ENCODE measurements around the gene PGA4. TPM values are rescaled to one million over a fixed set of nuclear protein-coding genes. Genes with fewer than 3 reads are reported as not detected.

Gene PGA4
- polyA plus RNA-seq, 2 of the 4 experiments (the other 2 are of a cell fraction) = not detected

DNA sequence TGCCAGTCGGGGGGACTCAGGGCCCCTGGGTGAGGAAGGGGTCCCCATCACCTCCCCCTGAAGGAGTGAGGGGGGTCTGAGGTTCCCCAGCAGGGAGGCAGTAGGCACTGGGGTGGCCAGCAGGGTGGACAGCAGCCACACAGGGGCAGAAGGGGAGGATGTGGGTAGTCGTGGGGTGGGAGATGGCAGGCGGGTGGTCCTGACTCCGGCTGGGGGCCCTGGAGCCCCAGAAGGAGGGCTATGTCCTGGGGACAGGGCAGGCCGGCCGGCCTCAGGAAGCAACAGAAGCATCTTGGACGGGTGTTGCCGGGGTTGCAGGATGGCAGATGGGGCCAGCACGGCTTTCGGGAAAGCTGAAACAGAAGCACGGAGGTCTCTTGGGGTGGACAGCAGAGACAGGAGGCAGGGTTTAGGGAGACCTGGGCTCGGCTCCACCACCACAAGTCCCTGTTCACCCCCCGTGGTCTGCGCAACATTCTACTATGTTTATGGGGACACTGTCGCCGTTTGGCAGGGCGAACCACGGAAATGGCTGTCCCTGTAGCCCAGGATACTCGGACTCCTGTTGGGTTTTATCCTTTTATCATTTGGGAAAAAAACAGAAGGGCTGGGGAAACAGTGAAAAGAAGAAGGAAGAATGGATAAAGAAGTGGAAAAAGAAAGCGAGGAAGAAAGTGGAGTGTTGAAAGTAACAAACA, 58.9 kb downstream of the PGA4 start (continued):
- no peak for TF ChIP-seq JUN (IDR thresholded peaks at IDR 0.05)

Other genes with a start within 250 kb of the PGA4 start
- gene CD5, start 119.9 kb upstream of the PGA4 start, polyA plus RNA-seq (2011; rRNA removed) = 0.04 TPM in 1 of 2 replicates, not detected in the other
- gene CD5, start 119.9 kb upstream of the PGA4 start, polyA plus RNA-seq (2017; fragmentation: RNase III; extraction: RNeasy Plus Mini Kit Qiagen cat#74134 plus additional on column Dnase treatment) = not detected in 3 replicates
- gene VPS37C, start 60.9 kb upstream of the PGA4 start, polyA plus RNA-seq (2011; rRNA removed) = 9.3 and 11.3 TPM in 2 replicates
- 8.9 to 10.9 TPM (median 9.9 TPM) in 3 replicates for gene VPS37C, start 60.9 kb upstream of the PGA4 start, polyA plus RNA-seq (2017; fragmentation: RNase III; extraction: RNeasy Plus Mini Kit Qiagen cat#74134 plus additional on column Dnase treatment)
- gene PGA3, start 18.8 kb upstream of the PGA4 start, polyA plus RNA-seq (2011; rRNA removed) = not detected in 2 replicates
- gene PGA3, start 18.8 kb upstream of the PGA4 start, polyA plus RNA-seq (2017; fragmentation: RNase III; extraction: RNeasy Plus Mini Kit Qiagen cat#74134 plus additional on column Dnase treatment) = not detected in 3 replicates
- not detected in 2 replicates for gene PGA5, start 18.8 kb downstream of the PGA4 start, polyA plus RNA-seq (2011; rRNA removed)
- not detected in 3 replicates for gene PGA5, start 18.8 kb downstream of the PGA4 start, polyA plus RNA-seq (2017; fragmentation: RNase III; extraction: RNeasy Plus Mini Kit Qiagen cat#74134 plus additional on column Dnase treatment)
- 0.53 and 0.65 TPM in 2 replicates for gene VWCE, start 73.0 kb downstream of the PGA4 start, polyA plus RNA-seq (2011; rRNA removed)
- 0.45 to 0.79 TPM (median 0.63 TPM) in 3 replicates for gene VWCE, start 73.0 kb downstream of the PGA4 start, polyA plus RNA-seq (2017; fragmentation: RNase III; extraction: RNeasy Plus Mini Kit Qiagen cat#74134 plus additional on column Dnase treatment)
- gene DDB1, start 110.8 kb downstream of the PGA4 start, polyA plus RNA-seq (2011; rRNA removed) = 213 and 222 TPM in 2 replicates
- 149 to 154 TPM (median 149 TPM) in 3 replicates for gene DDB1, start 110.8 kb downstream of the PGA4 start, polyA plus RNA-seq (2017; fragmentation: RNase III; extraction: RNeasy Plus Mini Kit Qiagen cat#74134 plus additional on column Dnase treatment)
- gene TKFC, start 110.9 kb downstream of the PGA4 start, polyA plus RNA-seq (2011; rRNA removed) = 46.5 and 51.2 TPM in 2 replicates
- gene TKFC, start 110.9 kb downstream of the PGA4 start, polyA plus RNA-seq (2017; fragmentation: RNase III; extraction: RNeasy Plus Mini Kit Qiagen cat#74134 plus additional on column Dnase treatment) = 42.6 to 53.6 TPM (median 48.7 TPM) in 3 replicates
- 50.8 and 58.1 TPM in 2 replicates for gene CYB561A3, start 139.5 kb downstream of the PGA4 start, polyA plus RNA-seq (2011; rRNA removed)
- 50.4 to 56.9 TPM (median 55.4 TPM) in 3 replicates for gene CYB561A3, start 139.5 kb downstream of the PGA4 start, polyA plus RNA-seq (2017; fragmentation: RNase III; extraction: RNeasy Plus Mini Kit Qiagen cat#74134 plus additional on column Dnase treatment)
- 143 and 156 TPM in 2 replicates for gene TMEM138, start 140.0 kb downstream of the PGA4 start, polyA plus RNA-seq (2011; rRNA removed)
- gene TMEM138, start 140.0 kb downstream of the PGA4 start, polyA plus RNA-seq (2017; fragmentation: RNase III; extraction: RNeasy Plus Mini Kit Qiagen cat#74134 plus additional on column Dnase treatment) = 80.3 to 95.6 TPM (median 88.2 TPM) in 3 replicates
- gene TMEM216, start 170.2 kb downstream of the PGA4 start, polyA plus RNA-seq (2011; rRNA removed) = 33.6 and 49.0 TPM in 2 replicates
- gene TMEM216, start 170.2 kb downstream of the PGA4 start, polyA plus RNA-seq (2017; fragmentation: RNase III; extraction: RNeasy Plus Mini Kit Qiagen cat#74134 plus additional on column Dnase treatment) = 9.9 to 11.9 TPM (median 10.6 TPM) in 3 replicates
- 56.7 and 72.9 TPM in 2 replicates for gene CPSF7, start 207.6 kb downstream of the PGA4 start, polyA plus RNA-seq (2011; rRNA removed)
- gene CPSF7, start 207.6 kb downstream of the PGA4 start, polyA plus RNA-seq (2017; fragmentation: RNase III; extraction: RNeasy Plus Mini Kit Qiagen cat#74134 plus additional on column Dnase treatment) = 62.9 to 69.1 TPM (median 67.5 TPM) in 3 replicates
- 76.4 and 106 TPM in 2 replicates for gene SDHAF2, start 207.8 kb downstream of the PGA4 start, polyA plus RNA-seq (2011; rRNA removed)
- 43.1 to 44.4 TPM (median 43.8 TPM) in 3 replicates for gene SDHAF2, start 207.8 kb downstream of the PGA4 start, polyA plus RNA-seq (2017; fragmentation: RNase III; extraction: RNeasy Plus Mini Kit Qiagen cat#74134 plus additional on column Dnase treatment)

All from A549 (cell line).